ENCODE results near the gene SLC10A6.
"Not testable (repeated sequence)": the region's sequence is repeated elsewhere in the genome, so short reads cannot be mapped to it uniquely, and the experiment has no call there.

SLC10A6 gene

GRCh38 chr4:86848732-86849619 is at the start of gene SLC10A6:
Gene SLC10A6, minus strand, starts transcription at chr4:86849384. Its CDS starts 269 bp downstream, at chr4:86849115.
- DNase-seq: no peak

- DNase-seq: no peak
Measured at GRCh38 chr4:86898562-86898961, 49.4 kb upstream of the SLC10A6 start.

- no peak for DNase-seq
Measured at GRCh38 chr4:86896596-86896995, 47.4 kb upstream of the SLC10A6 start.

- peak; percentile 82 to 88 for DNase-seq
Measured at GRCh38 chr4:86895692-86896488, 46.7 kb upstream of the SLC10A6 start.

GRCh38 chr4:86894455-86894854 is 45.3 kb upstream of the SLC10A6 start:
- no peak for DNase-seq

- DNase-seq: no peak
Measured at GRCh38 chr4:86893136-86893535, 44.0 kb upstream of the SLC10A6 start.

GRCh38 chr4:86892636-86892960 is 43.4 kb upstream of the SLC10A6 start:
- DNase-seq: peak in 1 of 2 experiments; percentile 24

GRCh38 chr4:86891762-86892635 is 42.8 kb upstream of the SLC10A6 start, which contains the start of gene C4orf36:
Gene C4orf36, minus strand, starts transcription at chr4:86892422. Its CDS starts 902 bp downstream, at chr4:86891520.
- peak; percentile 67 to 79 for DNase-seq

GRCh38 chr4:86890790-86891189 is 41.6 kb upstream of the SLC10A6 start:
- DNase-seq: no peak

- no peak for DNase-seq
Measured at GRCh38 chr4:86879641-86880040, 30.5 kb upstream of the SLC10A6 start.

GRCh38 chr4:86878640-86879039 is 29.5 kb upstream of the SLC10A6 start:
- DNase-seq: no peak

GRCh38 chr4:86876894-86877685 is 27.9 kb upstream of the SLC10A6 start:
- DNase-seq: no peak

GRCh38 chr4:86875436-86875835 is 26.3 kb upstream of the SLC10A6 start:
- DNase-seq: not testable (repeated sequence)

- no peak for DNase-seq
Measured at GRCh38 chr4:86872135-86872534, 23.0 kb upstream of the SLC10A6 start.

GRCh38 chr4:86870442-86871069 is 21.4 kb upstream of the SLC10A6 start:
- DNase-seq: peak; percentile 4 to 18

GRCh38 chr4:86857341-86858052 is 8.3 kb upstream of the SLC10A6 start:
- DNase-seq: no peak

GRCh38 chr4:86856896-86857295 is 7.7 kb upstream of the SLC10A6 start:
- DNase-seq: no peak

- peak; percentile 14 to 24 for DNase-seq
Measured at GRCh38 chr4:86855572-86855971, 6.4 kb upstream of the SLC10A6 start.

- no peak for DNase-seq
Measured at GRCh38 chr4:86853209-86853608, 4.0 kb upstream of the SLC10A6 start.

- no peak for DNase-seq
Measured at GRCh38 chr4:86848136-86848535, 1.0 kb downstream of the SLC10A6 start.

GRCh38 chr4:86847571-86847970 is 1.6 kb downstream of the SLC10A6 start:
- DNase-seq: no peak

All from Kasumi-1 (cell line).